Ovary (tissue), 9 donors: ENCODE results near the gene GRK5. TPM values are rescaled to one million over a fixed set of nuclear protein-coding genes. Genes with fewer than 3 reads are reported as not detected.

Experiments used
- DNase-seq, 5 donors: peaks; one replicate each; pipeline ENCODE4 v3.0.0-alpha.2; 2019 to 2020
- H3K27ac ChIP-seq, 2 donors: fragments of 200-600 bp; one replicate each; pipeline versions ENCODE4 v1.5.1 to v1.8.0; 2019 to 2022
- H3K27me3 ChIP-seq: fragments of 200-600 bp; one replicate; pipeline ENCODE4 v1.8.0; 2022
- H3K36me3 ChIP-seq: fragments of 200-600 bp; sonication (generic); one replicate; pipeline ENCODE4 v1.5.1; 2019
- H3K4me1 ChIP-seq: one replicate; pipeline ENCODE4 v1.8.1; 2013; ENCODE audit warnings: mild to moderate bottlenecking, moderate library complexity; ENCODE audit not compliant: insufficient read depth
- H3K4me3 ChIP-seq: fragments of 200-600 bp; sonication (generic); one replicate; pipeline ENCODE4 v1.5.1; 2017
- H3K9me3 ChIP-seq, 2 donors: fragments of 200-600 bp in 1 of 2; sonication (generic) in 1 of 2; one replicate each; pipeline versions ENCODE4 v1.5.1 to v1.8.1; 2013 to 2019; ENCODE audit warnings: mild to moderate bottlenecking in 1 of 2, moderate library complexity in 1 of 2
- CTCF ChIP-seq, 3 donors: fragments of 450-650 bp in 2 of 3; fragments of 200-600 bp in 1 of 3; IDR thresholded peaks; one replicate each; pipeline versions ENCODE4 v1.5.1 to v1.8.0; 2016 to 2022; ENCODE audit warnings: antibody characterized with exemption in 3 of 3, mild to moderate bottlenecking in 1 of 3
- EP300 ChIP-seq: sonication (generic); formaldehyde crosslinking; IDR thresholded peaks from one replicate; pipeline ENCODE4 v1.6.1; 2017; ENCODE audit warnings: antibody characterized with exemption
- POLR2A ChIP-seq: fragments of 450-650 bp; IDR thresholded peaks from one replicate; pipeline ENCODE4 v1.6.1; 2017; ENCODE audit warnings: antibody characterized with exemption, mild to moderate bottlenecking, moderate library complexity
- WGBS, 3 donors: extraction: QIAGEN DNeasy Blood & Tissue Kit in 1 of 3; methylation state at CpG; one replicate each; pipeline versions ENCODE4 v1.1.5 to v1.1.7; 2013 to 2017; 5-methylcytosine and 5-hydroxymethylcytosine counted together
- intact Hi-C, 4 donors: fragments of 100-400 bp; cut with DNase I; formaldehyde crosslinking; loops; one replicate each; pipeline versions ENCODE4 v1.11.0 to v1.15.1; 2022 to 2023
- polyA plus RNA-seq, 2 donors: library from polyadenylated mRNA; stranded (reverse); fragments of 200-250 nt in 1 of 2; fragments of 350-450 nt in 1 of 2; fragmentation: Illumina TruSeq in 1 of 2; extraction: RNeasy Lipid Tissue Mini Kit (QIAGEN cat#74804) in 1 of 2; gene quantifications; one replicate each; pipeline ENCODE4 v1.2.3, GENCODE V29; 2013 to 2014
- total RNA-seq, 7 donors: library from RNA; depleted of rRNA in 2 of 7; stranded (reverse); fragments of >200 nt in 2 of 7; fragmentation: NEBNext Ultra II Directional in 3 of 7; extraction: Animal tissue kit (Norgen Biotek cat#: 25700) in 3 of 7; gene quantifications; one replicate each; pipeline versions ENCODE4 v1.1.0 to v1.2.4, GENCODE V29; 2016 to 2023
- donor health status: DM: no; HTN: no; CAD: no; lungs with moderate emphysema.
- donor health status: DM: no; HTN: no; CAD: no.
- donor health status: Bipolar disorder and iron deficiency.
- donor health status: DM: yes; HTN: yes; CAD: no.
- donor health status: DM: no; HTN: no; CAD: no.
- donor health status: DM: yes; HTN: yes; CAD: no.

GRK5 gene
- total and polyA plus RNA-seq, 9 donors, result 10.0 to 115 (median 38.2) TPM

- no peak for DNase-seq
- H3K4me3 ChIP-seq, result no peak overlapping the region
- H3K36me3 ChIP-seq, result no peaks in the 10 kb centered on the region
- H3K27me3 ChIP-seq, result no peaks in the 10 kb centered on the region
- H3K4me1 ChIP-seq, result no peaks in the 10 kb centered on the region
- H3K27ac ChIP-seq, result no peak overlapping the region
- intact Hi-C loops, result no loop called here
- 92 to 93% (median 92%) methylated on average over 8 of the region's 8 CpGs for WGBS, 3 donors
- H3K9me3 ChIP-seq, result no peaks in the 10 kb centered on the region
- no peak for TF ChIP-seq POLR2A
- no peak for TF ChIP-seq CTCF (IDR thresholded peaks at IDR 0.05)
- no peak for TF ChIP-seq EP300
These were observed 261.9 kb downstream of the GRK5 start for GRCh38 chr10:119469325-119469707.

- 55 to 62% (median 60%) methylated on average over 7 of the region's 7 CpGs for WGBS, 3 donors
- Histone ChIP-seq H3K4me3 (no peak overlapping the region), H3K4me1 (no peaks in the 10 kb centered on the region), H3K36me3 (no peaks in the 10 kb centered on the region), H3K27me3 (no peaks in the 10 kb centered on the region), H3K9me3 (no peaks in the 10 kb centered on the region), H3K27ac (no peak overlapping the region)
- intact Hi-C loops, result no loop called here
- DNase-seq, result no peak
- TF ChIP-seq POLR2A (no peak), CTCF (IDR thresholded peaks at IDR 0.05) (no peak), EP300 (no peak)
These were observed 262.5 kb downstream of the GRK5 start for GRCh38 chr10:119469846-119470245.

GRCh38 chr10:119470920-119471702 is 263.7 kb downstream of the GRK5 start:
- TF ChIP-seq POLR2A (no peak), CTCF (IDR thresholded peaks at IDR 0.05) (no peak), EP300 (no peak)
- H3K9me3 ChIP-seq, result no peaks in the 10 kb centered on the region
- no peak overlapping the region for H3K27ac ChIP-seq
- intact Hi-C loops, result no loop called here
- no peaks in the 10 kb centered on the region for H3K27me3 ChIP-seq
- 69 to 81% (median 71%) methylated on average over 3 of the region's 3 CpGs for WGBS, 3 donors
- no peak overlapping the region for H3K4me3 ChIP-seq
- DNase-seq, result no peak
- no peaks in the 10 kb centered on the region for H3K36me3 ChIP-seq
- no peaks in the 10 kb centered on the region for H3K4me1 ChIP-seq

- H3K4me3 ChIP-seq, result no peak overlapping the region
- TF ChIP-seq CTCF (IDR thresholded peaks at IDR 0.05) (no peak), POLR2A (no peak), EP300 (no peak)
- no peaks in the 10 kb centered on the region for H3K4me1 ChIP-seq
- DNase-seq, result no peak
- WGBS, 3 donors, result 89 to 92% (median 89%) methylated on average over 4 of the region's 4 CpGs
- H3K27ac ChIP-seq, result no peak overlapping the region
- H3K9me3 ChIP-seq, result no peaks in the 10 kb centered on the region
- no peaks in the 10 kb centered on the region for H3K27me3 ChIP-seq
- intact Hi-C loops, result no loop called here
- H3K36me3 ChIP-seq, result no peaks in the 10 kb centered on the region
These were observed 266.4 kb downstream of the GRK5 start for GRCh38 chr10:119473771-119474170.
